ENCODE results near the gene SOX6.

The SOX6 gene

GRCh38 chr11:16117989-16118756 lies 238.2 kb downstream of the SOX6 start:
- TF ChIP-seq CTCF (conservative IDR thresholded peaks at IDR 0.05), result no peak
- H3K27ac ChIP-seq, result no peak overlapping the region

GRCh38 chr11:16114978-16115871 lies 241.1 kb downstream of the SOX6 start:
- TF ChIP-seq CTCF (conservative IDR thresholded peaks at IDR 0.05), result no peak

GRCh38 chr11:16114431-16114830 lies 241.9 kb downstream of the SOX6 start:
- no peak for TF ChIP-seq CTCF (conservative IDR thresholded peaks at IDR 0.05)
- no peak overlapping the region for H3K27ac ChIP-seq

More at GRCh38 chr11:16114978-16115871, 241.1 kb downstream of the SOX6 start:
- H3K27ac ChIP-seq, result no peak overlapping the region

- no peak for TF ChIP-seq CTCF (conservative IDR thresholded peaks at IDR 0.05)
- no peak overlapping the region for H3K27ac ChIP-seq
Measured at GRCh38 chr11:16111690-16112089, 244.7 kb downstream of the SOX6 start.

- H3K27ac ChIP-seq, result no peak overlapping the region
- no peak for TF ChIP-seq CTCF (conservative IDR thresholded peaks at IDR 0.05)
Measured at GRCh38 chr11:16110886-16111285, 245.5 kb downstream of the SOX6 start.

- TF ChIP-seq CTCF (conservative IDR thresholded peaks at IDR 0.05), result no peak
- H3K27ac ChIP-seq, result no peak overlapping the region
Measured at GRCh38 chr11:16099343-16099900, 256.9 kb downstream of the SOX6 start.
